A673 (cell line): ENCODE measurements around the gene VAPB. TPM values are rescaled to one million over a fixed set of nuclear protein-coding genes. Genes with fewer than 3 reads are reported as not detected.

ENCODE experiments used
- BruUV-seq: library from RNA; stranded (reverse); fragments of 400-500 nt; replicated peaks from 2 replicates; lab custom pipeline; 2021; lab: Mats Ljungman, UMichigan
- CTCF ChIA-PET: fragments of 300-600 bp; sonication (Branson Sonifier 250); formaldehyde crosslinking; loops from one replicate; lab custom pipeline; 2022; ENCODE audit warnings: antibody characterized with exemption; lab: Charles Lee
- POLR2A ChIA-PET: fragments of 300-600 bp; sonication (Branson Sonifier 250); formaldehyde crosslinking; loops from one replicate; lab custom pipeline; 2022; ENCODE audit warnings: antibody characterized with exemption; ENCODE audit not compliant: low non-redundant PET; lab: Charles Lee
- DNase-seq: peaks from one replicate; pipeline ENCODE4 v3.0.0-alpha.2; 2015; ENCODE audit warnings: low spot score
- H3K27ac ChIP-seq: fragments of 200-600 bp; sonication (generic); 2 replicates; pipeline ENCODE4 v1.5.1; 2016; ENCODE audit warnings: mixed run types, low read depth, mild to moderate bottlenecking, mixed read lengths, antibody characterized with exemption, low read length; ENCODE audit not compliant: poor library complexity, severe bottlenecking
- H3K27me3 ChIP-seq: fragments of 200-600 bp; sonication (generic); replicated peaks from 2 replicates; pipeline ENCODE4 v1.6.1; 2017; ENCODE audit warnings: mixed run types, low read depth, mild to moderate bottlenecking, mixed read lengths, antibody characterized with exemption, low read length; ENCODE audit not compliant: insufficient read depth, poor library complexity
- H3K36me3 ChIP-seq: fragments of 200-600 bp; sonication (generic); 2 replicates; pipeline ENCODE4 v1.6.1; 2016; ENCODE audit warnings: mixed run types, mild to moderate bottlenecking, mixed read lengths, antibody characterized with exemption, low read length; ENCODE audit not compliant: insufficient read depth, poor library complexity, severe bottlenecking
- H3K4me1 ChIP-seq: fragments of 200-600 bp; sonication (generic); 2 replicates; pipeline ENCODE4 v1.6.1; 2017; ENCODE audit warnings: mixed run types, mild to moderate bottlenecking, mixed read lengths, antibody characterized with exemption, low read length; ENCODE audit not compliant: insufficient read depth, poor library complexity, severe bottlenecking
- H3K4me3 ChIP-seq: fragments of 200-600 bp; sonication (generic); 2 replicates; pipeline ENCODE4 v1.5.1; 2016; ENCODE audit warnings: low read depth, mixed run types, mild to moderate bottlenecking, mixed read lengths, low read length; ENCODE audit not compliant: poor library complexity, severe bottlenecking
- H3K9me3 ChIP-seq: fragments of 200-600 bp; sonication (generic); 2 replicates; pipeline ENCODE4 v1.6.1; 2016; ENCODE audit warnings: mixed run types, low read depth, mild to moderate bottlenecking, mixed read lengths, antibody characterized with exemption, low read length; ENCODE audit not compliant: poor library complexity, severe bottlenecking
- EZH2 ChIP-seq: fragments of 200-600 bp; sonication (generic); IDR thresholded peaks from 2 replicates; pipeline ENCODE4 v1.6.1; 2017; ENCODE audit warnings: borderline replicate concordance, low read depth, mild to moderate bottlenecking, mixed read lengths, antibody characterized with exemption, low read length; ENCODE audit not compliant: poor library complexity, severe bottlenecking
- intact Hi-C: fragments of 100-400 bp; cut with micrococcal nuclease; formaldehyde crosslinking; loops from one replicate; pipeline ENCODE4 v1.10.0; 2022; ENCODE audit not compliant: unreplicated experiment
- total RNA-seq: library from RNA; stranded (reverse); gene quantifications from 2 replicates; pipeline ENCODE4 v1.2.3, GENCODE V29; 2021
- TF ChIP-seq, protein P1 (sequence below): fragments of 300-800, 200-600 bp; sonication (generic); conservative IDR thresholded peaks from 2 replicates; pipeline ENCODE4 v1.5.1; 2017; ENCODE audit warnings: low read depth, mild to moderate bottlenecking, antibody characterized with exemption, low read length, moderate library complexity, mixed read lengths

Gene VAPB
- total RNA-seq, 1 experiment from 2014 or later = 60.9 TPM

DNA sequence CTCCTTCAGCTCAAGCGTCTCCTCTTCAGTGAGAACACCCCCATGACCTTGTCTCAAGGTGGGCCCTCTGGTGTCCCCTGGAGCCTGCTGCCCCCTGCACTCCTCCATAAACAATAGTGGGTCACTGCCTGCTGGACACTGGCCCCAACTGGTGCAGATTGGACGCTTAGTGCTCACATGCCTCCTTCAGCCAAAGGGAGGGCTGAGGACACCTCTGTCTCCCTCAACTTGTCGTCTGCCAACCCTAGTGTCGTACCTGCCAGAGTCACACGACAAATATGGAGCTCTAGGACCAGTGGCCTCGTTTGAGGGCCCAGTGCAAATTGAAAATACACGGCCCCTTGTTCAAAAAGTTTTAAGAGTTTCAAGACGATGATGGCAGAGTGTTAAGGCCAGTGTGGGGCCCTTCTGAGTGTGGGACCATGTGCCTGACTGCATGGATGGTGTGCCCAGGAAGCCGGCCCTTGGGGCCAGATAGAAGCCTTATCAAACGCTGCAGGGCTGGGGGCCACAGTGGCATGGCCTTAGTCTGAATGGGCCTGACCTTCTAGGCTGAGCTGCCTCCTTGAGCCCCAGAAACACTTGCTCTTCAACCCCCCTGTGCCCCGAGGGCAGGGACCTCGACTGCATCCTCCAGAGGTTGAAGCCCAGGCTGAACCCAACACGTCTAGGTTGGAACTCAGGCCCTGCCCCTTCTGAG, 106.0 kb downstream of the VAPB start:
- POLR2A ChIA-PET = no interaction called here
- no peak for DNase-seq
- Histone ChIP-seq H3K27ac (no peak overlapping the region), H3K27me3 (no peaks in the 10 kb centered on the region), H3K36me3 (no peaks in the 10 kb centered on the region), H3K9me3 (no peaks in the 10 kb centered on the region), H3K4me3 (no peak overlapping the region), H3K4me1 (no peaks in the 10 kb centered on the region)
- CTCF ChIA-PET = no interaction called here
- no TSS peak for BruUV-seq
- intact Hi-C loops = no loop called here
- no peak for TF ChIP-seq EZH2
- TF ChIP-seq, protein P1, sequence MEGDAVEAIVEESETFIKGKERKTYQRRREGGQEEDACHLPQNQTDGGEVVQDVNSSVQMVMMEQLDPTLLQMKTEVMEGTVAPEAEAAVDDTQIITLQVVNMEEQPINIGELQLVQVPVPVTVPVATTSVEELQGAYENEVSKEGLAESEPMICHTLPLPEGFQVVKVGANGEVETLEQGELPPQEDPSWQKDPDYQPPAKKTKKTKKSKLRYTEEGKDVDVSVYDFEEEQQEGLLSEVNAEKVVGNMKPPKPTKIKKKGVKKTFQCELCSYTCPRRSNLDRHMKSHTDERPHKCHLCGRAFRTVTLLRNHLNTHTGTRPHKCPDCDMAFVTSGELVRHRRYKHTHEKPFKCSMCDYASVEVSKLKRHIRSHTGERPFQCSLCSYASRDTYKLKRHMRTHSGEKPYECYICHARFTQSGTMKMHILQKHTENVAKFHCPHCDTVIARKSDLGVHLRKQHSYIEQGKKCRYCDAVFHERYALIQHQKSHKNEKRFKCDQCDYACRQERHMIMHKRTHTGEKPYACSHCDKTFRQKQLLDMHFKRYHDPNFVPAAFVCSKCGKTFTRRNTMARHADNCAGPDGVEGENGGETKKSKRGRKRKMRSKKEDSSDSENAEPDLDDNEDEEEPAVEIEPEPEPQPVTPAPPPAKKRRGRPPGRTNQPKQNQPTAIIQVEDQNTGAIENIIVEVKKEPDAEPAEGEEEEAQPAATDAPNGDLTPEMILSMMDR = no peak

DNA sequence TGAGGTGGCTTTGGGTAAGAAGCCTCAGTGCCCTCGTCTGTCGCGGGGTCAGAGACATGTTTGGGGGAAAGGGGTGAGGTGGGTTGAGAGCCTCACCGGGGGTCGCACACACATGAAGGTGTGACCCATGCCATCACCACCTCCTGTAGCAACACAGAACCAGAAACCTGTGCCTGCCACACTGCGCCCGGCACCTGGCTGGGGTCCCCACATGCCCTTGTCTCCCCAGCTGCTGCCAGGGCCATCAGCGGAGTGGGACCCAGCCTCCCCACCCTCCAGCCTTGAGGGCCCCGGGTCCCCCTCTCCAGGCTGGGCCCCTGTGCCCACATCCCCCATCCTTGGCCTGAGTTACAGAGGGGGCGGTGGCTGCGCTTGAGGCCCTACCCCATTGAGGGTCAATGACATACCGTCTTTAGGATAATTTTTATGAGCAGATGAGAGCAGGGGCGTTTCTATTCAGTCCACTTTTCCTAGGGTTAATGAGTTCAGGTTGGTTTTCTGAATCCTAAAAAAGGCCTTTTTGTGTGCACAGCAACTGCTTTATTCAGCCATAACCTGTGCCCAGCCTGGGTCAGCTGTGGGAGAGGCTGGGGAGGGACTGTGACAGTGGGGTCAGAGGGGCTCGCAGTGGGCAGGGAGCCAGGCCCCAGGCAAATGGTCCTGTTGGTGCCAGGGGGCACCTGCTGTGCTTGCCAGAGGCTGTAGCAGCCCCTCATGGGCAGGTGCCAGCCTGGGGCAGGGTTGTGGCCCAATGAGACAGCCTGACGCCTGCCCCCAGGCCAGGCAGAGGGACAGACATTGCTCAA, 106.8 kb downstream of the VAPB start:
- Histone ChIP-seq H3K36me3 (no peaks in the 10 kb centered on the region), H3K9me3 (no peaks in the 10 kb centered on the region), H3K4me1 (no peaks in the 10 kb centered on the region), H3K4me3 (no peak overlapping the region), H3K27me3 (no peaks in the 10 kb centered on the region), H3K27ac (no peak overlapping the region)
- intact Hi-C loops = no loop called here
- no TSS peak for BruUV-seq
- POLR2A ChIA-PET = no interaction called here
- no peak for DNase-seq
- CTCF ChIA-PET = no interaction called here
- TF ChIP-seq, protein P1 = no peak
- TF ChIP-seq EZH2 = no peak

GRCh38 chr20:58496429-58496769, 107.4 kb downstream of the VAPB start:
- no TSS peak for BruUV-seq
- Histone ChIP-seq H3K27me3 (no peaks in the 10 kb centered on the region), H3K27ac (no peak overlapping the region), H3K36me3 (no peaks in the 10 kb centered on the region), H3K9me3 (no peaks in the 10 kb centered on the region), H3K4me1 (no peaks in the 10 kb centered on the region), H3K4me3 (no peak overlapping the region)
- ChIA-PET POLR2A (no interaction called here), CTCF (no interaction called here)
- no peak for DNase-seq
- intact Hi-C loops = no loop called here
- no peak for TF ChIP-seq EZH2
- TF ChIP-seq, protein P1 = no peak
